SU-DHL-6 (cell line): ENCODE results near the gene KRTAP4-5.
"Not testable (repeated sequence)": the region's sequence is repeated elsewhere in the genome, so short reads cannot be mapped to it uniquely, and the experiment has no call there.

Experiments
- H2AFZ ChIP-seq: fragments of 200-600 bp; sonication (generic); 2 replicates; pipeline ENCODE4 v1.6.1; 2014; ENCODE audit warnings: low read depth, mild to moderate bottlenecking, moderate library complexity, mixed read lengths, antibody characterized with exemption, low read length; ENCODE audit not compliant: severe bottlenecking
- H3F3A ChIP-seq: fragments of 200-600 bp; shearing (Covaris generic); 2 replicates; pipeline ENCODE4 v1.6.0; 2016; ENCODE audit warnings: antibody characterized with exemption, mild to moderate bottlenecking; ENCODE audit not compliant: insufficient read depth
- H3K27ac ChIP-seq: fragments of 200-600 bp; sonication (generic); 2 replicates; pipeline ENCODE4 v1.5.1; 2016; ENCODE audit warnings: low read depth, mild to moderate bottlenecking, low read length, moderate library complexity, mixed read lengths
- H3K27me3 ChIP-seq: fragments of 200-600 bp; sonication (generic), shearing (Covaris generic); 2 replicates; pipeline ENCODE4 v1.6.0; 2014; ENCODE audit warnings: mild to moderate bottlenecking, low read length
- H3K36me3 ChIP-seq: fragments of 200-600 bp; sonication (generic); 2 replicates; pipeline ENCODE4 v1.6.1; 2014; ENCODE audit warnings: mild to moderate bottlenecking, low read length, mixed read lengths
- H3K4me2 ChIP-seq: fragments of 300-600, 200-600 bp; shearing (Covaris generic), sonication (generic); 2 replicates; pipeline ENCODE4 v1.6.0; 2014; ENCODE audit warnings: low read length, low read depth, mild to moderate bottlenecking; ENCODE audit not compliant: poor library complexity, severe bottlenecking
- H3K4me3 ChIP-seq: fragments of 200-600 bp; sonication (generic); 2 replicates; pipeline ENCODE4 v1.5.1; 2014; ENCODE audit warnings: antibody characterized with exemption, low read length, mild to moderate bottlenecking, mixed read lengths; ENCODE audit not compliant: insufficient read depth, poor library complexity, severe bottlenecking
- H3K79me2 ChIP-seq: fragments of 200-600 bp; sonication (generic); 2 replicates; pipeline ENCODE4 v1.6.1; 2014; ENCODE audit warnings: mild to moderate bottlenecking, low read length, moderate library complexity; ENCODE audit not compliant: insufficient read depth
- H3K9ac ChIP-seq: fragments of 200-600 bp; sonication (generic); 2 replicates; pipeline ENCODE4 v1.7.0; 2014; ENCODE audit warnings: mild to moderate bottlenecking, low read length
- H3K9me2 ChIP-seq: fragments of 200-600 bp; sonication (generic); replicated peaks from 2 replicates; pipeline ENCODE4 v1.6.1; 2014; ENCODE audit warnings: low read length; ENCODE audit not compliant: insufficient read depth
- H3K9me3 ChIP-seq: fragments of 200-600 bp; sonication (generic); 2 replicates; pipeline ENCODE4 v1.6.1; 2014; ENCODE audit warnings: low read length, mixed read lengths; ENCODE audit not compliant: insufficient read depth
- H4K20me1 ChIP-seq: fragments of 200-600 bp; sonication (generic); 2 replicates; pipeline ENCODE4 v1.6.1; 2014; ENCODE audit warnings: low read depth, mild to moderate bottlenecking, antibody characterized with exemption, low read length, moderate library complexity, mixed read lengths
- EZH2phosphoT487 ChIP-seq: fragments of 200-600 bp; sonication (generic), shearing (Covaris generic); conservative IDR thresholded peaks from 2 replicates; pipeline ENCODE4 v1.6.1; 2018; ENCODE audit warnings: mild to moderate bottlenecking, antibody characterized with exemption, low read length, moderate library complexity, mixed read lengths
- TF ChIP-seq, protein P1 (sequence below): fragments of 200-600 bp; sonication (generic); IDR thresholded peaks from one replicate; pipeline ENCODE4 v1.5.1; 2017; ENCODE audit warnings: antibody characterized with exemption, mild to moderate bottlenecking, low read length, moderate library complexity; ENCODE audit not compliant: insufficient read depth, poor library complexity, severe bottlenecking

KRTAP4-5 gene

GRCh38 chr17:41153856-41154255, 4.2 kb upstream of the KRTAP4-5 start:
- no peak overlapping the region for H3K4me2 ChIP-seq
- no peak overlapping the region for H3K27ac ChIP-seq
- no peak for TF ChIP-seq EZH2phosphoT487
- TF ChIP-seq, protein P1, sequence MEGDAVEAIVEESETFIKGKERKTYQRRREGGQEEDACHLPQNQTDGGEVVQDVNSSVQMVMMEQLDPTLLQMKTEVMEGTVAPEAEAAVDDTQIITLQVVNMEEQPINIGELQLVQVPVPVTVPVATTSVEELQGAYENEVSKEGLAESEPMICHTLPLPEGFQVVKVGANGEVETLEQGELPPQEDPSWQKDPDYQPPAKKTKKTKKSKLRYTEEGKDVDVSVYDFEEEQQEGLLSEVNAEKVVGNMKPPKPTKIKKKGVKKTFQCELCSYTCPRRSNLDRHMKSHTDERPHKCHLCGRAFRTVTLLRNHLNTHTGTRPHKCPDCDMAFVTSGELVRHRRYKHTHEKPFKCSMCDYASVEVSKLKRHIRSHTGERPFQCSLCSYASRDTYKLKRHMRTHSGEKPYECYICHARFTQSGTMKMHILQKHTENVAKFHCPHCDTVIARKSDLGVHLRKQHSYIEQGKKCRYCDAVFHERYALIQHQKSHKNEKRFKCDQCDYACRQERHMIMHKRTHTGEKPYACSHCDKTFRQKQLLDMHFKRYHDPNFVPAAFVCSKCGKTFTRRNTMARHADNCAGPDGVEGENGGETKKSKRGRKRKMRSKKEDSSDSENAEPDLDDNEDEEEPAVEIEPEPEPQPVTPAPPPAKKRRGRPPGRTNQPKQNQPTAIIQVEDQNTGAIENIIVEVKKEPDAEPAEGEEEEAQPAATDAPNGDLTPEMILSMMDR: no peak
- H3K9me2 ChIP-seq: no peaks in the 10 kb centered on the region
- no peaks in the 10 kb centered on the region for H3K36me3 ChIP-seq
- no peaks in the 10 kb centered on the region for H3K9me3 ChIP-seq
- no peak overlapping the region for H3K4me3 ChIP-seq
- H2AFZ ChIP-seq: no peak overlapping the region
- no peaks in the 10 kb centered on the region; the same call in 1 of the 2 replicates for H3K27me3 ChIP-seq
- no peaks in the 10 kb centered on the region for H3K79me2 ChIP-seq
- no peaks in the 10 kb centered on the region for H4K20me1 ChIP-seq
- H3F3A ChIP-seq: no peaks in the 10 kb centered on the region
- no peak overlapping the region for H3K9ac ChIP-seq

DNA sequence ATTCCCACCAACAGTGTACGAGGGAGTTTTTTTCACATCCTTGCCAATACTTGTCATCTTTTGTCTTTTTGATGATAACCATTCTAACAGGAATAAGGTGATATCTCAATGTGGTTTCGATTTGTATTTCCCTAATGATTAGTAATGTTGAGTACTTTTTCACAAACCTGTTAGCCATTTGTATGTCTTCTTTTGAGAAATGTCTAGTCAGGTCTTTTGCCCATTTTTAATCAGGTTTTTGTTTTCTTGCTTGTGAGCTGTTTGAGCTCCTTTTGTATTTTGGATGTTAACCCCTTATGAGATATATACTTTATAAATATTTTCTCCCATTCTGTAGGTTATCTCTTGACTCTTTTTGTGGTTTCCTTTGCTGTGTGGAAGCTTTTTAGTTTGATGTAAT, 1.9 kb upstream of the KRTAP4-5 start:
- no peak overlapping the region for H3K27ac ChIP-seq
- H3K9me3 ChIP-seq: no peaks in the 10 kb centered on the region
- H3K9me2 ChIP-seq: no peaks in the 10 kb centered on the region
- H3K9ac ChIP-seq: no peak overlapping the region
- TF ChIP-seq EZH2phosphoT487: no peak
- TF ChIP-seq, protein P1: no peak
- H3K27me3 ChIP-seq: no peaks in the 10 kb centered on the region; the same call in 1 of the 2 replicates
- H3K4me3 ChIP-seq: no peak overlapping the region
- no peak overlapping the region for H3K4me2 ChIP-seq
- H3K79me2 ChIP-seq: no peaks in the 10 kb centered on the region
- no peak overlapping the region for H2AFZ ChIP-seq
- no peaks in the 10 kb centered on the region for H3F3A ChIP-seq
- H3K36me3 ChIP-seq: no peaks in the 10 kb centered on the region
- H4K20me1 ChIP-seq: no peaks in the 10 kb centered on the region

- H3K79me2 ChIP-seq: no peaks in the 10 kb centered on the region
- H2AFZ ChIP-seq: no peak overlapping the region
- H3K4me3 ChIP-seq: no peak overlapping the region
- H3K9me3 ChIP-seq: no peaks in the 10 kb centered on the region
- no peaks in the 10 kb centered on the region for H4K20me1 ChIP-seq
- H3K27ac ChIP-seq: no peak overlapping the region
- no peaks in the 10 kb centered on the region for H3K36me3 ChIP-seq
- TF ChIP-seq, protein P1: no peak
- TF ChIP-seq EZH2phosphoT487: no peak
- H3F3A ChIP-seq: no peaks in the 10 kb centered on the region
- H3K9me2 ChIP-seq: no peaks in the 10 kb centered on the region
- no peak overlapping the region for H3K9ac ChIP-seq
- H3K27me3 ChIP-seq: no peaks in the 10 kb centered on the region; the same call in 1 of the 2 replicates
- no peak overlapping the region for H3K4me2 ChIP-seq
Observed at GRCh38 chr17:41150026-41150425, 401 bp upstream of the KRTAP4-5 start.

GRCh38 chr17:41148971-41149651, 514 bp downstream of the KRTAP4-5 start:
- not testable (repeated sequence) for H3K9me3 ChIP-seq, H4K20me1 ChIP-seq, H3K27me3 ChIP-seq, H3F3A ChIP-seq, H3K27ac ChIP-seq, H3K9me2 ChIP-seq, H3K4me2 ChIP-seq, H2AFZ ChIP-seq, H3K9ac ChIP-seq, H3K79me2 ChIP-seq, H3K36me3 ChIP-seq, H3K4me3 ChIP-seq
